HG02678 (cell line): Measurements from ENCODE around the gene KIAA1755.
A peak's percentile ranks its signal among the peaks of the same experiment; 100 is the strongest.

Experiments used
- ATAC-seq: cut with Tn5 transposase; IDR thresholded peaks from one replicate; pipeline ENCODE4 v1.9.1; 2021; ENCODE audit warnings: mild to moderate bottlenecking, moderate library complexity; ENCODE audit not compliant: unreplicated experiment

KIAA1755 gene

DNA sequence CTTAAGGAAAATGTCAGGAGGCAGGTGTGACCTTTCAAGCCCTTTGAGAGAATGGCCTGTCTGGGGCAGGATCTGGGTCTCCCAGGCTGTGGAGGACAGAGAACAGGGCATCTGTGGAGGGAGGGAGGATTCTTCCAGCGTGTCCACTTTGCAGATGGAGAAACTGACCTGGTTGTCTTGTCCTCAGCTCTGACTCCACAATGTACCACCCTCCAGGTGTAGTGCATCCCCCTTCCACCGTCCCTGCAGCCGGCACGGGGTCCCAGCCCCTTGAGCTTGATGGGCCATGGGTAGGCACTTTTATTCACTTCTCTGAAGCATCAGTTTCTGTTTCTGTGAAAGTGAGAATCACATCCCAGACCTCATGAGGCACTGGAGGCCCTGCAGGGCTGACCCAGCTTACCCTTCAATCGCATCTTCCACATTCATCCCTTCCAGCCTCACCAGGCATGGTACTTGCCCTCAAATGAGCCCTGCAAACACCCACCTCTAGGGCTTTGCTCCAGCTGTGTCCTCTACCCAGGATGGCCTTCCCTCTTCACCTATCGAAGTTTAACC is 90.8 kb downstream of the KIAA1755 start:
- ATAC-seq = no peak

DNA sequence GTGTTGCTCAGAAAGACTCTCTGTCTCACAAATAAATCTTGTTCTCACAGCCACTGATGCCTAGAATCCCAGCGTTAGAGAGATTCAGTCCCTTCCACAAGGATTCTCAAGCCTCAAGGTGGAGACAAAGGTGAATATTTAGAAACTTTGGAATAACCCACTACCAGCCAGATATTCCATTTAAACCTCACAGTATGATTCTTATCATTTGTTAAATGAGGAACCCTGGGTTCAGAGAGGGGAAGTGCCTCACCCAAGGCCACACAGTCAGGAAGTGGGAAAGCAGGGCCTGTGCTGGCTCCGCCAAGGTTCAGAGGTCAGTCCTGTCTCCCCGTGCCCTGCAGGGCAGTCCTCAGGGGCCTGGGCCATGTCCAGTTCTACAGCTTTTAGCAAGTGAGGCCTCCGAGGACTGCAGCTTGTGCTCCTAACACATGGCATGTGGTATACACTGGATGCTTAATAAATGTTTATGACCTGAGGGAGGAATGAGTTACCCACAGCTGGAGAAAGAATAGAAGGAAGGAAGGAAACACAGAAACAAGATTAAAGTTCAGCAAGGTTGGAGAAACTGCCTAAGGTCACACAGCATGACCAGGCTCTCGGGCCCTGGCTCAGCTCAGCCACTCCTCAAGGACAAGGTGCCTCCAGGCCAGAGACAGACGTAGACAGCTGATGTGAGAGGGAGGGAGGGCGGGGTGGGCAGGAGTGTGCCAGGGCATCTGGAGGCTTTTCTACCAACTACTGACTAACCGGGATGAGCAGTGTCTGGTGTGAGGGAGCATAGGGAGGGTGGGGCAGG is 91.5 kb downstream of the KIAA1755 start:
- ATAC-seq = no peak

DNA sequence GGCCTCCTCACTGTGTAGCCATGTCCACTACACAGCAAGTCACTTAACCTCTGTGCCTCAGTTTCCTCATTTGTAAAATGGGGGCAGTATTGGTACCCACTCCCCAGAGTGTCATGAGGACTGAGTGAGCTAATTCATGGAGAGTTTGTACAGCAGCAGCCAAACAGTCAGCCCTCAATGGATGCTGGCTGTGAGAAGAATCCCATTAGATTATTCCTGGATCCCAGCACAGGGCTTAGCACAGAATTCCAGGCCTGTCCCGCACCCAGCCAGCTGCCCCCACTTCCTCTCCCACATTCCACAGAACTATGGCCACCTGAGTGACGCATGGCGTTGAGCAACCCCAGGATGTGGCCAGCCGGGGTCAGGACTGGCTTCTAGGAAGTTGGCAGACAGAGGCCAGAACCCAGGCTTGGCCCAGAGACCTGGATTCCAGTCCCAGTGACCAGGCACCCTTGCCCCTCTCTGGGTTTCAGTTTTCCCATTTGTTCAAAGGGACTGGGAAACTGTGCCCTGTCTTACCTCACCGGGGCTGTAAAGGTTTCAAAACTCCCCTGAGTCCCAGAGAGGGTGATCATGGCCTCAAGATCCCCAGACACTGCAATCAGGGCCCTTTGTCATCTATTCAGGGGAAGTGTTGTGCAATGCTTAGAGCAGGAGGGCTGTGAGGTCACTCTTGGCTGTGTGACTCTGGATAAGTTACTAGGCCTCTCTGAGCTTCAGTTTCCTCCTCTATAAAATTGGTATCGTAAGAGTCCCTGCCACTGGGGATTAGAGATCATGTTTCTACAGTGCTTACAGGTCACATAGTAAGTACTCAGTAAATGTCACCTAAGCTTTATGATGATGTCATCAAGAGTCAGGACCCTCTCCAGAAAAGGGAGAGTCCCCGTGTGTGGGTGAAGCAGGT is 92.4 kb downstream of the KIAA1755 start:
- ATAC-seq = no peak

DNA sequence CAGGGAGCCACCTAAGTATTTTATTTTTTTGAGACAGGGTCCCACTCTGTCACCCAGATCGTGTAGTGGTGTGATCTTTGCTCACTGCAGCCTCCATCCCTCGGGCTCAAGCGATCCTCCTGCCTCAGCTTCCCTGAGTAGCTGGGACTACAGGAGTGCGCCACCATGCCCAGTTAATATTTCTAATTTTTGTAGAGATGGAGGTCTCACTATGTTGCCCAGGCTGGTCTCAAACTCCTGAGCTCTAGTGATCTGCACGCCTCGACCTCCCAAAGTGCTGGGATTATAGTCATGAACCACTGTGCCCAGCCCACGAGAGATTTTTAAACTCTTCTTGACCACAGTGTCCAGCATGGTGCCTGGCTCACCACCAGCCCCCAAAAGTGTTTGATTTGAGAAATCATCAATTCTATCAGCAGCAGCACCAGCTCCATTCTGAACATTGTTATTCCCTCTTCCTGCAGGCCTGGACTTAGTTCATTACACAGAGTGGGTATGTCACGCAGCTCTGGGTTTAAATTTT is 93.1 kb downstream of the KIAA1755 start:
- ATAC-seq = no peak

DNA sequence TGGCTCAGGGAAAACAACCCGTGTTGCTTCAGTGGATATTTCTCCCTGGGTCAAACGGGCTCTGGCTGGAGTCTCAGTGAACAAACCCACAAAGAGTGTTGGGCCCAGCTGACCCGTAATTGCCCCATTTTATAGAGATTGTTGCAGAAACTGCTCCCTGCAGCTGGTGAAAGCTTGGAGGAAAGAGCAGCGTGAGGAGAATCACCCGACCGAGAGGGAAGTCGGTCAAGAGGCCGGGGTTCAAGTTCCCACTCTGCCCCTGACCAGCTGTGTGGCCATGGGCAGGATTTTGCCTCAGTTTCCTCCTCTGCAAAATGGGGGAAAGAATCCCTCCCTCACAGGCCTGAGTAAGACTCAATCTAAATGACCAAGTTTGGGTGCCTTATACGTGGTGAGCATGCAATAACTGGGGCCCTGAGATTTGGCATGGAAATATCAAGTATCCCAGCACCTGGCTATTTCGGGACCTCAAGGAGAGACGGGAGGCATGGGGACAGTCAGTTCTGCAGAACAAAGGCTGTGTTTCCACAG is 93.8 kb downstream of the KIAA1755 start:
- ATAC-seq = no peak

DNA sequence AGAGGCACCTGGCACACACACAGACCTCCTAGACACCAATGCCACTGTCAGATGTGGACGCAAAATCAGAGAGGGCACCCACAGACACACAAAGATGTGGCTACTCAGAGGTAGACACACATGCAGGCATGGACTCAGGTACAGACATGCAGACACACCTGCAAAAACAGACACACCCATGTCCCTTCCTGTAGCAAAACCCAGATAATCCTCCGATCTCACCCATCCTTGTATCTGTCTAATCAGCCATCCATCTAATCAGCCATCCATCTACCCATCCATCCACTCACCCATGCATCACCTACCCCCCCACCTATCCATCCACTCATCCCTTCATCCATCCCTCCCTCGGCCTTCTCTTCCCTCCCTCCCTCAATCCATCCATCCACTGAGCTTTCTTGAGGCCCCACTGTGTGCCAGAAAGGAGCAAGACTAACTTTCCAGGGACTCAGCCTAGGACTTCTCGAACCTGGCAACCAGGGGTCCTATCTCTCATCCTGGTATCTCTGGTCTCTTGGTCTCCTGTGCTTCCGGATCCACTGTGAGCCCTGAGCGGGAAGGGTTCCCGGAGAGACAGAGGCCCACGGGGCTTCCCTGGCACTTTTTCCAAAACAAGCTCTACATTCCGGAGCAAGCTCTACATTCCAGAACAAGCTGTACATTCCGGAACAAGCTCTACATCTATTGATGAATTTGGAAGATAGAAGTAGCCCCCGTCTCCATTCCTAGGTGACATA is 94.4 kb downstream of the KIAA1755 start:
- ATAC-seq = no peak

DNA sequence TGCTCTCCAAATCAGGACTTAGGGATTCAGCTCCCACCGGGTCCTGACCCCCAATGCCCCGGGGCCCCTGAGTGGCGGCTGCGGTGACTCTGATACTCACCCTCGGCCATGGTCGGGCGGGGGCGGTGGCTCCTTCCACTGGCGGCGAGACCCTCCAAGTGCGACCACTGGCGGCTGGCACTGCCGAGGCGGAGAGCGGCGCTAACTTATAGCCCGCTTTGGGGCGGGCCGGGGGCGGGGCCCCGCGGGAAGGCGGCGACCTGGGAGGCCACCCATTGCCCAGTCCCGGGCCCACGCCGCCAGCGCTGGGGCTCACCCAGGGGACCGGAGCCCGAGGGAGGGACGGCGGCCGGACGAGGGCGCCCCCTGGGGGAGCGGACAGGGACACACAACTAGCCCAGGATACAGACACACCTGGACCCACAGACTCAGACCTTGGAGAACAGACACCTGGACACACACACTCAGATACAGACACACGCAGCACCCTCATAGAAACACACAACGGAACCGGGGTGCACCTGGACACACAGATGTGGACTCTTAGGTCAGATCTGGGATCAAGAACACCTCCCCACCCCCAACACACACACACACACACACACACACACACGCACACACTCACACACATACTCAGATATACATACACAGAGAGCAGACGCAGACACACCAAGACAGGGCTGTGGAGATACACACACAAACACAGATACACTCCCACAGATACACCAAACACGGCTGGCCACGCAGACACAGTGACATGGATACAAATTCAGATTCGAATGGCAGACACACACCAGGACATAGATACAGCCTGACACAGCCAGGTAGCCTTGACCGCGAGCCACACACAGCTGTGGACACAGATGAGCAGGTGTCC is 95.2 kb downstream of the KIAA1755 start, which contains the start of gene TGM2:
Gene TGM2 (minus strand): TSS at position 182 of the 877 bp plus-strand sequence. CDS start 72 bp downstream, at position 110.
- ATAC-seq = peak; percentile 73

DNA sequence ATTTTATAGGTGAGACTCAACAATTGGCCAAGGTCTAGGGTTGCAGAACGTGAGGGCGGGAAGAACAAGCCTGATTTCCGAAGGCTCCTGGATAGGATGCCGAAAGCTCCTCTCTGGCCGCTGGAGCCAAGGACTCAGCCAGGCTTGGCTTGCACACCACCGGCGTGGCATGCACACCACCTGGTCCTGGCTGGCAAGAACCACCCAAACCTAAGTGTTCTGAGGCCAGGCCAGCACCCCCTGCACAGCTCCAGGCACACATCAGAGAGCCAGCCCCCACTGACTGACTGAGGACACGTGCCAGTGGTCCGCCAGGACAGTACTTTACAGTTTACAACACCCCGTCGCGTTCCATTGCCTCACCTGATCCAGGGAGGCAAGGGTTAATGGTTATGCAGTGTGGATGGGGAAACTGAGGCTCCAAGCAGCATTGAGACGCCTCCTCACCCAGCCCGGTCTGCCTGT is 95.9 kb downstream of the KIAA1755 start:
- no peak for ATAC-seq

DNA sequence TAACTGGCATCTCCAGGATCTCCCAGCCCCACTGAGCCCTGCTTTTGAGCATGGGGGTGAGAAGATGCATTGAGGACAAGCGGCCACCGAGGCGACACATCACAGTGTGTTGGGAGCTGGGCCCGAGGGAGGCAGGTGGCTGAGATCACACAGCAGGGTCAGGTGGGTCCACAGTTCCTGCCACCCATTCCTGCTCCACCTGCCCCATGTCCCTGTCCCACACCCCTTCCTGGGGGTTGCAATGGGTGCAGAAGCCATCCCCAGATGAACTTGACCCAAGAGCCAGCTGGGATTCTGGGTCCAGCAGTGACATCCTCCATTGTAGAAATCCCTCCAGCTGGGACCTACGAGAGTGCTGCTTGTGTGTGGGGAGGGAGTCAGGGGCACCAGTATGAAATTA is 96.5 kb downstream of the KIAA1755 start:
- ATAC-seq = no peak

DNA sequence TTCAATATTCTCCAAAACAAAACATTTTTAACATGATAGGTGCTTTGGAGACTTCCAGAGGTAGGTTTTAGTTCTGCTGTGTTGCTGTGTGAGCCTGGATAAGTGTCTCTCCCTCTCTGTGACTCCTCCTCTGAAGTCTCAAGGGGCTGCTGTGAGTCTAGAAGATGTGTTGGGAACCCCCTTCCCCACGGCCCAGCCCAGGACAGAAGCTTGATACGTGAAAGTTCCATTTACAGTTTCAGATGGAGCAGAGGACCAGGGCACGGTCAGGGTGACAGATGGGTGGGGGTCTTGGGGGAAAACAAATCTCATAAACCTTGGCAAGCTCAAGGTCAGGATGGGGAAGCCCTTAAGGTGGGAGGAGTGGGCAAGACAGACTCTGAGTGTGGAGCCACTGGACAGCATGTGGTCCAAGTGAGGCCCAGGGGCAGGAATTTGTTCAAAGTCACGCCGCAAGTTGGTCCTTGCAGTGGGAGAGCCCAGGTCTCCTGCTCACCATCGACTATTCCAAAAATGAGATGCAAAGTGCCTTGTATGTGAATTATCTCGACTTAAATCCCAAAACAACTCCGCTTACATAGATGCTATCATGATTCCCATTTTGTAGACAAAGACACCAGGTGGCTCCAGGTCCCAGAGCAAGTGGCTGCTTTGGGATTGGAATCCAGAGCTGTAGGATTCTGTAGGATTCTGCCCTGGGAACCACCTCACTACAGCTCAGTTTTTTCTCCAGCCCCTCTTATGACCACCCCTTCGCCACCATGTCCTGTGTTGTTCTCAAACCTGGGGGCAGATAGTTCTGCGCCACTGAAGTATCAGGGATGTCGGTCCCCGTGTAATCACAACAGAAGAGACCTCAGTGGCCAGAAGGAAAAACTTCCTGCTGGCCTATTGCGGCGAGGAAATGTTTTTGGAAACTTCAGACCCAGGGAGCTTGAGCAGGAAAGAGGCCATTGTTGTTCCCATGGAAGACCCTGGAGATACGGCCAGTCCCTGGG is 97.4 kb downstream of the KIAA1755 start:
- no peak for ATAC-seq

DNA sequence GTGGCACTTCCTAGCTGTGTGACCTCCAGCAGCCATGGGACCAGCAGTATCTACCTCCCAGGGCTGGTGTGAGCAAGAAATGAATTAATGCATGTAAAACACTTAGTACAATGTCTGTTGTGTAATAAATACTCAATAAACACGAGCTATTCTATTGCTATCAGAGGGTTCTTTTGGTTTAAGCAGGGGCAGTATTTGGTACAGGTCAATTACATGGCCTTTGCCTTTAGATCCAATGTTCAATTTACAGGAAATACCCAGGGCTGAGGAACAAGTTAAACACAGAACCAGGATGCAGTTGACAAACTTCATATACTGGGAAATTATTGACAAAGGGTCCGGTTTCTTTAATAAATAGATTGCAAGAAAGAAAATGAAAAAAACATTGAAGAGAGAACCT is 98.4 kb downstream of the KIAA1755 start:
- no peak for ATAC-seq

DNA sequence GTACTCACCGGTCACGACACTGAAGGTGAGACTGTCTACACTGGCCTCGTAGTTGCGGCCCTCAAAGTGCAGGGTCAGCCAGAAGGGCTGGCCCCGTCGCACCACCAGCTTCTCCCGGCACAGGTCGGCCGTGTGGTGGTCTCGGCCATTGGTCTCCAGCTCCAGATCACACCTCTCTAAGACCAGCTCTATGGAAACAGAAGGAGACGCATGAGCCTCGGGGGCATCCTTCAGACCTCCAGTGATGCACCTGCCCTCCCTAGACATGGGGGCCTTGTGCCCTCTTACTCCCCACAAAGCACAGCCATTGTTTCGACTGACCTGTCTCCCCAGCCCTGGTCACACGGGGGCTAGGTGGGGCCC is 99.1 kb downstream of the KIAA1755 start:
- ATAC-seq = no peak
